Sciatic nerve (tissue), 2 donors: Measurements from ENCODE around the gene HOXA9. TPM values are rescaled to one million over a fixed set of nuclear protein-coding genes. Genes with fewer than 3 reads are reported as not detected.

ENCODE experiments used
- ATAC-seq: fragments of 200-7000 bp; cut with Tn5 transposase; one replicate; pipeline ENCODE4 v1.9.1; 2020; ENCODE audit warnings: mild to moderate bottlenecking, moderate library complexity
- DNase-seq: peaks from one replicate; pipeline ENCODE4 v3.0.0-alpha.2; 2020; ENCODE audit warnings: low spot score
- intact Hi-C: fragments of 100-400 bp; cut with DNase I; formaldehyde crosslinking; loops from one replicate; pipeline ENCODE4 v1.14.2; 2022
- total RNA-seq: library from RNA; stranded (reverse); fragmentation: NEBNext Ultra II Directional; extraction: Animal tissue kit (Norgen Biotek cat#: 25700); gene quantifications from one replicate; pipeline ENCODE4 v1.2.1, GENCODE V29; 2021
- donor health status: DM: no; HTN: no; CAD: no.
- donor health status: DM: no; HTN: no; CAD: no.

Gene HOXA9
- total RNA-seq, 1 donor from 2014 or later, result 7.1 TPM

DNA sequence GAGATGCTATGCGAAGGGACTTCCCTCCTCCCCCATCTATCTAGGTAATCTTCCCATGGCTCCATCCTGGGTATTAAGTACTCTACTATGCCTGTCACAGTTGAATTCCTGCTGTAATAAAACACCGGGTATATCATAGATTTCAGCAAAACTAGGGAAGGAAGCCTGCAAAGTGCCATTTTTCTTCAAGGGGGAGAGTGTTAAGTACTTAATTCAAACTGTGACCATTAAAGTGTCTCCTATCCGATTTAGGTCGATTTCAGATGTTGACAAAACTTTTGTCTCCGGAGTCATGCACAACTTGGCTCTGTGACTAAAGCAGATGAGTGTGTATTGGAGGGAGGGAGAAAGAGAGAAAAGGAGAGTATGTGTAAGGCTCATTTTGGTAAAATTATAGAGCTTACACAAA is 39.3 kb downstream of the HOXA9 start:
- DNase-seq (no peak), ATAC-seq (no peak)
- intact Hi-C loops, result no loop called here

DNA sequence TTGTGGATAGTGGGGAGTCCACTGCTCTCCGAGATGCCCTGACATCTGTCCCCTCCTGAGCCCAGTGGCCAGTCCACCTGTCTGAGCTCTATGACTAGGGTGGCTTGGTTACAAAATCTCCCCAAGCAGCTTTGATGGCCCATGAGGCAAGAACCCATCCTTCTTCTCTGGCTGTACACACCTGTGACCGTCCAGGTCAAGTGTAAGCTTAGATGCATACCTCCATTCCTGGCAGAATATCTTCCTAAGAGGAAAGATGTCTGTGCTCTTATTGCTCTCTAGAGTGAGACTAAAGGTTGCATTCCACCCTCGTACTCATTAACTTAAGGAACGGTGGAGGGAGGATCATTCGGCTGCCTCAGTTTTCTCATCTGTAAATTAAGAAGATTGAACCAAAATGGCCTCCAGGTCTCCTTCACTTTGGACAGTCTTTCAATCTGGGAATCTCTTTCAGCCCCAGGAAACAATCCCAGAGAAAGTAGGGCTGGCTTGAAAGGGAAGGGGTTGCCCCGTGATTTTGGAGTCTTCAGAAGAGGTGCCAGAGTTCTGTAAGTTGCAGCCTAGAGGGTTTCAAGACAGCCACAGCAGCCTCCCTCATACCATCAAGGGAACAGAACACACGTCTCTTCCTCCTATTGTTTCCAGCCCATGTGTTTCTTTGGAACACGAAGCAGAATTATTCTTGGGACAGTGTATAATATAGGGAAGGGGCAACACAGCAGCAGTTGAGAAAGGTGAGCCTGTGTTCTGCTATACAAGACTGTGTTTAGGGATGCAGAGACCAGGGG is 40.2 kb downstream of the HOXA9 start:
- DNase-seq (no peak), ATAC-seq (no peak)
- intact Hi-C loops, result no loop called here

DNA sequence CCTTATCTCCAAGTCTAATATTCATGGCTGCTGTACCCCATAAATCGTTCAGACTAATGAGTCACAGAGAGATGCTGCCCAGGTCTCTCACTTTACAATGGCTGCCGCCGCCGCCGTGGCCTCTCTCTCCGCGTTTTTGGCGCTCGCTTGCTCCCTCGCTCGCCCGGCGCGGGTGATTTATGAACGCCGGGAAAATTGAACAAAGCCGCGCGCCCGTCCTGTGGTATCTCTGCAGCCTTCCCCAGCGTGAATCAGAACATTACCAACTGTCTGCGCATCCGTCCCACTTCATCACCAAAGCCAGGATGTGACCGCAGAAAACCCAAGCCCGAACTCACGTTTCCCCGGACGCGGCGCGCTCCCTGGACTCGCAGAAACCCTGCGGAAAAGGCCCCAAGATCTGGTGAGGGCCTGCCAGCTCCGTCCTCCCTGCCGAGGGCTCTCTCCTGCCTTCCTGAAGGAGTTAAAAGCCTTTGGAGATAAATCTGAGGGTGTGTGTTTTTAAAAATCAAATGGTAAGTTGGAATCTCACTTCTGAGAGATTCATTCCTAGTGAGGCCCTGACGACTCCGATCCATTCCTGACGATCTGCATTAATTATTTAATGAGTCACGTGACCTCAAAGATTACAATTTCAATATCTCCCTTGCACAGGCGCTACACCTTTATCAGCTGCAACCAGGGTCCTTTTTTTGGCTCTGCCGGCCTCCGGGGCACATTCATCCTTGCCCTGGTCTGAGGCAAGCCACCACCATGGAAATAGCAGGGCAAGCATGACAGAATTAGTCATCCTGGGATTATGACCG is 41.0 kb downstream of the HOXA9 start:
- ATAC-seq (peak; percentile 6), DNase-seq (peak; percentile 61)
- intact Hi-C loops, result no loop called here

- ATAC-seq, result peak; percentile 4
- peak; percentile 56 for DNase-seq
- intact Hi-C loops, result no loop called here
These were observed 41.8 kb downstream of the HOXA9 start for GRCh38 chr7:27123477-27124053.

DNA sequence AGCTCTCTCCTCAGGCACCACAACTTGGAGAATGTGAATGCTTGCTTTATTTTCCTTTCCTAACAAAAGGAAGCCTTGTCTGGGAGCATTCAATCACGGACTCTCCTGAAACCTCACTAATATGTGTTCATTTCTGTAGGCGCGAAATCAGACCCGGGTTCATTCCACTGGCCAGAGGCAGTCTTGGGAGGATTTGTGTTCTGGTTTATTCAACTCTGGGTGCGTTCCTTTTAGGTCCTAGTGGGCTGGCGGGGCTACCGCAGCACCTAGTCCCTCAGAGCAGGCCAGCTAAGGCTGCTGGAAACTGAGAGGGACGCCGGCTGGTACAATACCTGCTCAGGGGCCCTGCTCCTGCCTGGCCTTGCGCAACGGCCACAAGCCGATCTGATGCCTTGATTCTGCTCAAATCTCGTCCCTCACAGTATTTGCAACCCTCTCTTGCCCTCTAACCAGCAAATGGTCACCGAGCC is 42.3 kb downstream of the HOXA9 start:
- ATAC-seq (peak; percentile 68), DNase-seq (peak; percentile 54)
- intact Hi-C loops, result no loop called here

DNA sequence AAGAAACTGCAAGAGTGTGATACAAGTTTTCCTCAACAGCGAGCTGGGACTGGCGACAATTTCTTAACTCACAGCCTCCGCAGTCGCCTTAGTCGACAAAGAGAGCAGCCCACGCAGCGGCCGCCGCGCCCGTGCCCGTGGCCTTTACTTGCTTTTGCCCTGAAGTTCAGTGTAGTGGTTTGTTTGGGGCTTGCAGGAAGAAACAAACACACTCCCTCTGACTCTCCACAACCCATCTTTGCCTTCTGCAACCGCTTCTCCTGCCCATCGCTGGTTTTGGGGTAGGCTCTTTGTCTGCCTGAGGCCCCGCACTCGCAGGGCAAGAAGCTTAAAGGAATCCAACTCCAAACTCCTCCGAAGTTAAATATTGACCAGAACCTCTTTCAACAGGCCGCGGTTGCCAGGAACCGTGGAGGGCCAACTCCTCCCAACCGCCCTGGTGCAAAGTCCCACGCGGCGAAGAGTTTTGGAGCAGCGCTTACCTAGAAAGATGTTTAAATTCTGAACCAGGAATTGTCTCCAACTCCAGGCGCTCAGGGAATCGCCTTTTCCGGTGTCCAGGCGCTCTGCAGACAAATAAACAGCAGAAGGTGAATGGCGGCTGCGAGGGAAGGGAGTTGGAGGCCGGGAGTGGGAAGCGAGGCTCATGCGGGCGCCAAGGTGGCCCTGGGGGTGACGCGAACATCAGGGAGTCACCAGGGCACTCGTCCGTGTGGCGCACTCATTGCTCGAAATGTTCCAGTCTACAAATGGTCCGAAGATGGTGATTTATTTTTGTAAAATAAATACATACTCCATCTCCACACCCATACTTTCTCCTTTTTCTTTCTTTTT is 43.0 kb downstream of the HOXA9 start:
- intact Hi-C loops, result no loop called here
- ATAC-seq (peak; percentile 48), DNase-seq (peak; percentile 59)

DNA sequence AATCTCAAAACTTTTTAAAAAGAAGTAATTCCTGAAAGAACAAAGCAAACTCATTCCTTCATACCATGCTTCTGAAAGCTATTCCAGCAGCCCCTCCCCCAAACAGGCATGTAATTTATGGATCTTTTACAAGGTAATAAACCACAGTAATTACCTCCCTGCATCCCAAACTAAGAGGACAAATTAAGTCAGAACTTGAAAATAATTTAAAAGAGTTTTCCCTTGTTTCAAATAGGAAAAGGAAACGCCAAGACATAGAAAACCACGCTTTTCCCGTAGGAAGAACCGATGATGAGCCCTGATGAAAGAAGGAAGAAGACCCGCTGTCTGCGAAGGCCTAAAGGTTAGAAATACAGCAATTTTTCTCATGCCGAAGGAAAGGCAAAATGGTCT is 43.7 kb downstream of the HOXA9 start:
- no peak for ATAC-seq
- intact Hi-C loops, result no loop called here

DNA sequence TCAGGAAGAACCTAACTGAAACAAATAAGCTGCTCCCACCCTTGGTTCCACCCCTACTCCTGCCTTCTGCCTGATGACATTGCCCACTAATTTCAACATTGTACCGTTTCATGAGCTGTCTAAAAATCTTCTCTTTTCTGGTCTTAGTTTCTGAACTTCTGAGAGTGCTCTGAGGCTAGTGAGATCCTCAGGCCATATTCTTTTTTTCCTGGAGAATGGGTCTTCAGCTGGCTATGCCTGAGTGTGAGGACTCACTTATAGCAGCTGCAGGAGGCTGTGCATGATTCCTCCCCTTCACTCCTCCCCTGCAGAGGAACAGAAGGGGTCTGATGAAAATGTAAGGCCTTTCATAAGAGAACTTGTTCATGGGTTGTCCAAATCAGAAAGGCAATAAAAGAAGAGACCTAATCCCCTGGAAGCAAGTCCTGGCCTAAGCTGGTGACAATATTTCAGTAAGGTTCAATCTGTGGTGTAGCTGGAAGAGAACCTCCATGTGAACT is 45.9 kb downstream of the HOXA9 start:
- DNase-seq, result no peak
- intact Hi-C loops, result no loop called here
- no peak for ATAC-seq

More for the DNA sequence above, 43.7 kb downstream of the HOXA9 start:
- no peak for DNase-seq

DNA sequence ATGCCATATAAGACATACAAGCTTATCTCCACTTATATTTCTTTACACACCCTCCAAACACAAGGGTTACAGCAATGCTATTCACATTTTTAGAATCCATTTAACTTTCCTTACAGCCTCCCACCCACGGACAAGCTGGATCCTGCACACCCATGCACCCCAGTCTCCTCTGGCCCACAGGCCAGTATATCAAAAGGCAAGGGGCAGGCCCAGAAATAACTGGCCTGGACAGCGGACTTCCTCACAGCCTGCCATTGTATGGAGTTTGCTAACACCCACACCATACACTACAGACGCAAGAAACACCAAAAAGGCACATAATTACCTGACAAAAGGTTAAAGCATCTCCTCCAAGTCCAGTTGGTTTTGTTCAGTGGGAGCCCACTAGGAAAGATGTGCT is 46.8 kb downstream of the HOXA9 start:
- ATAC-seq, result no peak
- no peak for DNase-seq
- intact Hi-C loops, result no loop called here

DNA sequence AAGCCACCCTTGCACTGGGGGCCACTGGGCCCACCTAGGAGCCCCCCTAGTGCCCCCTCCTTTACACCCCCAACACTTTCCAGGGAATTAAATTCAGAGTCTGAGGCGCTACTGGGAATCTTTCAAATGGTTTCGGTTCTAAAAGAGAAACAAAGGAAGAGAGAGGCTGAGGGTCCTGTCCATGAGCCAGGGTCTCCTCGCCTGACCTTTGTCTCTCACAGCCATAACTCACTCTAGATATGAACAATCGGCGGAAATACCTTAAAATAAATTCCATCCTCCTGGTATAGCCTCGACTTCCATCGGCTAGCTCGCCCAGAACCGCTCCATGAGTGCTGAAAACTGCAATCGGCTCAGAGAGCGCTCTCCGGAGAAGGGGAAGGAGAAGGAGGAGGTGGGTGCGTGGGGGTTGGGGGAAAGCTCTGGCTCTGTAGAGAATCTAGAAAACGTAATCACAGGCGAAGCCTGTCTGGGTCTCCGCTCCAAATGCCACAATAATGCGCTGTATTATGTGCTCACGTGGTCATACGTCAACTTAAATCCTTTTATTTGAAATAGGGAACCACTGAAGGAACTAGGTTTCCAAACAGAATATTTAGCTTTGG is 47.3 kb downstream of the HOXA9 start:
- ATAC-seq, result no peak
- no peak for DNase-seq
- intact Hi-C loops, result no loop called here

GRCh38 chr7:27116962-27117886 is 48.1 kb downstream of the HOXA9 start:
- intact Hi-C loops, result no loop called here
- DNase-seq (no peak), ATAC-seq (peak; percentile 11)

- peak; percentile 64 for DNase-seq
- intact Hi-C loops, result no loop called here
These were observed 49.0 kb downstream of the HOXA9 start for GRCh38 chr7:27116031-27116961.

DNA sequence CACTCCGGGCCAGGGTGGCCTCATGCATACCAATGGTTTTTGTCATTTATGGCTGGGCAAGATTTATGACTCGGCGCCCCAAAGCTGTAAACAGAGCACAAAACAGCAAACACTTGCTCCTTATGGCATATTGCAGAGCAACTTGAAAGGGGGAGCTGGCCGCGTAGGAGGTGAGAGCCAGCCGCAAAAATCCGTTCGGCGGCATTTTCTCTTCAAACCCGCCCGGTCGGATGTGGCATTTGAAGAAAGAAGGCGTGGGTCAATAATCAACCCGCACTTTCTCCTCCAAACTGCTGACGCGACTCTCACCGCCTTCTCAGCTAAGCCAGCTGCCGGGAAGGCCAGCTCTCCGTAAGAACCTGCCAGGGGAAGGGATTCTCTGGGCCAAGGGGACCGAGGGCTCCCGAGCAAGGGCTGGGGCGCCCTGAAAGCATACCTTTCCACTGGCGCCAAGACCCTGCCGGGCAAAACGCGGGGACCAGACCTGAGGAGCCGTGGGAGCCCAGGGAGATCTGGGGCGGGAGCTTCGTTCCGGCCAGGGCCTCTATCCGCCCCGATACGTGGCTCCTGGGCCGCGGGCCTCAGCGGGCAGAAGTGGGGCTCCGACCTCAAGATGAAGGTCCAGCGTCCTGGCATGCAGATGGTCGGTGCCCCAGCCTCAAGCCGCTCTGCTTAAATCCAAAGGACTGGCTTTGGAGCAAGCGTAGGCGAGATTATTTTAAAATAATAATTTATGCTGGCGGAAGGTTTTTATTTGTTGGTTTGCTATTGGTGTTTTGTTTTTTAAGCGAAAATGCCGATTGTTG is 49.9 kb downstream of the HOXA9 start:
- no peak for ATAC-seq
- intact Hi-C loops, result no loop called here
- peak; percentile 66 for DNase-seq

More at GRCh38 chr7:27116031-27116961, 49.0 kb downstream of the HOXA9 start:
- no peak for ATAC-seq

DNA sequence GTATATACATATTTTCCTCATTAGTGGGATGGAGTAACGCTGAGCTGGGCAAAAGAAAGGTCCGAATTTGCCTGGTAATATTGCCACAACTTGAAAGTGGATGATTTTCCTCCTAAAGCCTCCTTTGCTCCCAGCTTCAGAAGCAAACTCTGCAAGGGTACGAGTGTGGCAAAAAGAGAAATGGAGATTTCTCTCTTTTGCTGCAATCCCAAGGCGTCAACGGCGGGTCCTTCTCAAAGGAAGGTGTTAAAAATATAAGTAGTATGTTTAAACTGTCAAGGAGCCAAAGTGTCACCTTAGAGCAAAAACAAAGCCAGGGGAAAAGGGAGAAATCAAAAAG is 50.5 kb downstream of the HOXA9 start:
- no peak for ATAC-seq
- intact Hi-C loops, result no loop called here
- no peak for DNase-seq

DNA sequence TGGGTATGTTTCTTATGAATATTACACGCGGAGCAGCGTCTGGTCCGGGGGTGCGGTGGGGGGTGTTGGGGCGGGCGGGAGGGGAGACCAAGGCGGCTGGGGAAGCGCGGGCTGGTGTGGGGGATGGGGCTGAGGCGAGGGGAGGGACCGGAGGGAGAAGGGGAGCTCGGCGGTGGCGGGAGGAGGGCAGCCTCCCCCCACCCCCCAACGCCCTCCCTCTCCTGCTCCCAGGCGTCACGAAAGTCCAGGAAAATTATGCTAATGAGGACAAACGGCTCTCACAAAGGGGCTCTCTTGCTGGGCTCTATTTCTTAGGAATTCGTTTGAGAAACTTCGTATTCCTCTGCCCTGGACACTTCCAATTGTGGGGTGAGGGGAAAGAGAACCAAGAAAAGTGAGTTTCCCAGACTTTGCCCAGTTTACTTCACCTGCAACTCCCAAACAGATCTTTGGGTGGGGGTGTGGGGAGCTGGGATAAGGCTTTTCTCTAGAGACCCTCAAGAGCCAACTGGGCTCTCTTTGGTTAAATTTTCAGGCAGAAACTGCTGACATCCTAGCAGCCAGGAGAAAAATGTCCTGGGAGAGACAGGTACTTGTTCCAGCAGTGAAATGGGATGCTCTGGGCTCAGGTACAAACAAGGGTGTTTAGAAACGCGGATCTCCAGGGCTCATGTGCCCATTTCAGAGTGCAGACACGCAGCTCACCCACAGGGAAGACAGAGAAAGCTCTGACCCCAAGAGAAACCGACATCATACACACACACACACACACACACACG is 51.2 kb downstream of the HOXA9 start:
- intact Hi-C loops, result no loop called here
- ATAC-seq, result peak; percentile 55
- peak; percentile 79 for DNase-seq
